DND-41 (cell line): ENCODE results near the gene EFNA4.

ENCODE experiments used
- ATAC-seq: fragments of 200-7000 bp; cut with Tn5 transposase; 3 replicates; pipeline ENCODE4 v1.9.1; 2021; ENCODE audit warnings: low read depth; ENCODE audit not compliant: insufficient read depth
- DNase-seq: peaks from one replicate; pipeline ENCODE4 v3.0.0-alpha.2; 2020
- H2AFZ ChIP-seq: 2 replicates; pipeline ENCODE4 v1.6.0; 2012; ENCODE audit warnings: low read depth, low read length
- H3K27ac ChIP-seq: 2 replicates; pipeline ENCODE4 v1.5.1; 2012; ENCODE audit warnings: low read length, inconsistent platforms
- H3K27me3 ChIP-seq: fragments of 200-600 bp; sonication (generic); 2 replicates; pipeline ENCODE4 v1.6.0; 2012; ENCODE audit warnings: low read length, mild to moderate bottlenecking, inconsistent platforms; ENCODE audit not compliant: insufficient read depth, poor library complexity
- H3K36me3 ChIP-seq: 2 replicates; pipeline ENCODE4 v1.5.1; 2012; ENCODE audit warnings: low read length, inconsistent platforms; ENCODE audit not compliant: insufficient read depth
- H3K4me1 ChIP-seq: 2 replicates; pipeline ENCODE4 v1.5.1; 2012; ENCODE audit warnings: mild to moderate bottlenecking, low read length; ENCODE audit not compliant: insufficient read depth
- H3K4me2 ChIP-seq: 2 replicates; pipeline ENCODE4 v1.6.0; 2012; ENCODE audit warnings: mild to moderate bottlenecking, moderate library complexity, low read length, inconsistent platforms; ENCODE audit not compliant: insufficient read depth
- H3K4me3 ChIP-seq, 2 experiments: fragments of 200-600 bp in 1 of 2; shearing (Covaris generic) in 1 of 2; 2 replicates each; pipeline ENCODE4 v1.5.1; 2012 to 2016; ENCODE audit warnings: inconsistent platforms in 2 of 2, low read length in 2 of 2, mild to moderate bottlenecking in 2 of 2, low read depth in 1 of 2, moderate library complexity in 1 of 2
- H3K79me2 ChIP-seq: 2 replicates; pipeline ENCODE4 v1.6.0; 2012; ENCODE audit warnings: low read length, inconsistent platforms; ENCODE audit not compliant: insufficient read depth
- H3K9ac ChIP-seq: 2 replicates; pipeline ENCODE4 v1.6.0; 2012; ENCODE audit warnings: low read depth, mild to moderate bottlenecking, inconsistent platforms, low read length, moderate library complexity
- H3K9me3 ChIP-seq: 2 replicates; pipeline ENCODE4 v1.5.1; 2012; ENCODE audit warnings: low read length, moderate library complexity, mild to moderate bottlenecking, inconsistent platforms; ENCODE audit not compliant: insufficient read depth, severe bottlenecking
- H4K20me1 ChIP-seq: 2 replicates; pipeline ENCODE4 v1.6.0; 2012; ENCODE audit warnings: low read length; ENCODE audit not compliant: insufficient read depth
- EZH2 ChIP-seq: IDR thresholded peaks from 3 replicates; pipeline ENCODE4 v1.6.1; 2012; ENCODE audit warnings: borderline replicate concordance, low read depth, mild to moderate bottlenecking, moderate library complexity, low read length, inconsistent platforms; ENCODE audit not compliant: severe bottlenecking
- TF ChIP-seq, protein P1 (sequence below): IDR thresholded peaks from 2 replicates; pipeline ENCODE4 v1.5.1; 2012; ENCODE audit warnings: borderline replicate concordance, low read length, moderate library complexity, mild to moderate bottlenecking; ENCODE audit not compliant: poor library complexity, severe bottlenecking; ENCODE audit errors: extremely low read depth

Gene EFNA4

DNA sequence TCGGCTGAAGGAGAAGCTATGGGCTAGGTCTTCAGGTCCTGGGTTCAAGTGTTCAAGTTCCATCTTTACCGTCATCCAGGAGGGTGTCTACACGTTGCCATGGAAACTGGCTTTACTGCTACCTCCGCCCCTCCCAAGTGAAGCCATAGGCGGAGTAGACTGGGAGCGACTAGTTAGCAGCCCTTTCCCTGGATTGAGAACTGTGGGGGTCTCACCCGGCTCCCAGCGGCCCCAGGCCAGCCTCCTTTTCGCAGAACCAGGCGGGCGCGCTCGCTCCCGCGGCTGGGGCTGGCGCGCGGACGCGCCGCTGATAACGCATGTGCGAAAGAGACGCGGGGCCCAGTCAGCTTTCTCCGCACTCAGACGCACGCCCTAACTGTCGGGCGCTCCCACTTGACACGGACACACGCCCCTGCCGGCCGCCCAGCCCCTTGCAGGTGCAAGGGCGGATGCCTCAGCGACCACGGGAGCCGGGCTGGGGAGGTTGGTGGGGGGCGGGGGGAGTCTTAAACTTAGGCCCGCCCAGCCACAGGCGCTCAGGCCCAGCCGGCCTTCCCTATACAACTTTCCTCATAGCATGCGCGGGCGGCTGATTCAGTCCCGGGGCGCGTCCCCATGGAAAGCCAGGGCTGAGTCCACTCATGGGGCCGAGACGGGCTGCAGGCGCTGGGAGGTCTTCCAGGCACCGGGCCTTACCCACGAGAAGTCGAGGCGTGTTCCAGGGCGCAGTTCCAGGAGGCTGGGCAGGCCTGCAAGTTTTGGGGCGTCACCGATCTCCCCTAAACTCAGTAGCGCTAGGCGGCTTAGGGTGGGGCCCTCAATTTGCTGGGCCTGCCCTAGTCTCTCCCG is 7.4 kb downstream of the EFNA4 start:
- H3K27ac ChIP-seq, result no peak overlapping the region
- no peaks in the 10 kb centered on the region for H3K4me1 ChIP-seq
- ATAC-seq (no peak), DNase-seq (no peak)
- no peak overlapping the region for H3K4me2 ChIP-seq
- peaks cover 4% of the 10 kb centered on the region for H3K27me3 ChIP-seq
- no peaks in the 10 kb centered on the region for H3K79me2 ChIP-seq
- H3K4me3 ChIP-seq, result no peak overlapping the region
- H3K9me3 ChIP-seq, result no peaks in the 10 kb centered on the region
- no peak for TF ChIP-seq EZH2
- TF ChIP-seq, protein P1, sequence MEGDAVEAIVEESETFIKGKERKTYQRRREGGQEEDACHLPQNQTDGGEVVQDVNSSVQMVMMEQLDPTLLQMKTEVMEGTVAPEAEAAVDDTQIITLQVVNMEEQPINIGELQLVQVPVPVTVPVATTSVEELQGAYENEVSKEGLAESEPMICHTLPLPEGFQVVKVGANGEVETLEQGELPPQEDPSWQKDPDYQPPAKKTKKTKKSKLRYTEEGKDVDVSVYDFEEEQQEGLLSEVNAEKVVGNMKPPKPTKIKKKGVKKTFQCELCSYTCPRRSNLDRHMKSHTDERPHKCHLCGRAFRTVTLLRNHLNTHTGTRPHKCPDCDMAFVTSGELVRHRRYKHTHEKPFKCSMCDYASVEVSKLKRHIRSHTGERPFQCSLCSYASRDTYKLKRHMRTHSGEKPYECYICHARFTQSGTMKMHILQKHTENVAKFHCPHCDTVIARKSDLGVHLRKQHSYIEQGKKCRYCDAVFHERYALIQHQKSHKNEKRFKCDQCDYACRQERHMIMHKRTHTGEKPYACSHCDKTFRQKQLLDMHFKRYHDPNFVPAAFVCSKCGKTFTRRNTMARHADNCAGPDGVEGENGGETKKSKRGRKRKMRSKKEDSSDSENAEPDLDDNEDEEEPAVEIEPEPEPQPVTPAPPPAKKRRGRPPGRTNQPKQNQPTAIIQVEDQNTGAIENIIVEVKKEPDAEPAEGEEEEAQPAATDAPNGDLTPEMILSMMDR, result no peak
- no peak overlapping the region for H3K9ac ChIP-seq
- no peak overlapping the region for H2AFZ ChIP-seq
- H4K20me1 ChIP-seq, result peaks cover 10% of the 10 kb centered on the region; the same call in 1 of the 2 replicates
- H3K36me3 ChIP-seq, result peaks cover 17% of the 10 kb centered on the region; the same call in 1 of the 2 replicates

DNA sequence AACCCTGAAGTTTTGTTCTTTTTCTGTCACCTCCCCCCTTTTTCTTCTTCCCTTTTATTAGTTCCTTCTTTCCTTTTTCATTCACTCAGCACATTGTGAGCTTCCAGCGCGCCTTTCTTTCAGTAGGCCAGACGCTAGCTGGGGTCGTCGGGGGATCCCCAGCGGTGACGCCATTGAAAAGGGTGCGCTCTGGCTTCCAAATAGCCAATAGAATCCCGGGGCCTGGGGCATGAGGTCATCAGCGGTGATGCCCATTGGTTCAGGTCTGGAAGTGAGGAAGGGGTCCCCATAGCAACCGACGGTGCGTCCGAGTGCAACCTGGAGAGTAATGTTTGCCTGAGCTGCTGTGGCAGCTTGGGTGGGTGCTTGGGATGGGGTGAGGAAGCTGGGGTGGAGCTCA is 8.2 kb downstream of the EFNA4 start:
- H3K4me1 ChIP-seq, result no peaks in the 10 kb centered on the region
- peaks cover 4% of the 10 kb centered on the region for H3K27me3 ChIP-seq
- no peak overlapping the region for H3K27ac ChIP-seq
- TF ChIP-seq EZH2, result no peak
- ATAC-seq, result no peak
- H3K79me2 ChIP-seq, result no peaks in the 10 kb centered on the region
- no peaks in the 10 kb centered on the region for H3K9me3 ChIP-seq
- H3K9ac ChIP-seq, result no peak overlapping the region
- H3K4me2 ChIP-seq, result no peak overlapping the region
- peaks cover 6% of the 10 kb centered on the region; the same call in 1 of the 2 replicates for H4K20me1 ChIP-seq
- no peak for DNase-seq
- no peak overlapping the region for H3K4me3 ChIP-seq
- peaks cover 14% of the 10 kb centered on the region; the same call in 1 of the 2 replicates for H3K36me3 ChIP-seq
- no peak overlapping the region for H2AFZ ChIP-seq

DNA sequence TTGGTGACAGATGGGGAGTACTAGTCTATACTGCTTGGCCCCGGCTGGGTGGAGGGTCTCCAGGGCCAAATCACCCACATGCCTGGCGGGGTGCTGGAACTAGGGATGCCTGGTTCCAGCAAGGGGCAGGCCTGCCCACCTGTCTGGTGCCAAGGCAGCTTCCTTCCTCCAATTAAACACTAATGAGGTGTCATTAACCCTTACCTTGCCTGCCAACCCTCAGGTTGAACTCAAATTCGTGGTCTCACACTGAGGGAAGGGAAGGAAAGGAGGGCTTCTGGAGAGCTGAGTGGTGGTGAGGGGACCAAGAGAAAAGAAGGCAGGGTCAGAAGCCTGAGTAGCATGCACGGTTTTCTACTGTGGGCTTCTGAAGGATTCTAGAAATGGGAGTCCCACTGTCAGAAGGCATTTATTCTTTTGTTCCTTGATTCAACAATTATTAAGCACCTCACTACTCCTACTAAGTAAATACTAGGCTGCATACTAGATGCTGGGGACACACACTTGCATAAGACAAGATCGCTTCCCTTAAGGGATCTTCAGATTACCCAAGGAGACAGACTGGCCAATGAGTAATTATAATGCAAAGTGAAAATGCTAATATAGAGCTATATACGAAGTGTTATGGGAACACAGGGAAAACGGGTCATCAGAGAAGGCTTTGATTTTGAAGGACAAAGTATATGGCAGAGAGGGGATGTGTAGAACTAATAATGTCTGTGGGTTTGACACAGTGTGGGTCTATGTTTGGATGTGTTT is 9.2 kb downstream of the EFNA4 start:
- no peak overlapping the region for H3K4me3 ChIP-seq
- H3K4me1 ChIP-seq, result no peaks in the 10 kb centered on the region
- ATAC-seq (no peak), DNase-seq (no peak)
- peaks cover 6% of the 10 kb centered on the region; the same call in 1 of the 2 replicates for H4K20me1 ChIP-seq
- TF ChIP-seq EZH2, result no peak
- TF ChIP-seq, protein P1, result no peak
- H3K27ac ChIP-seq, result no peak overlapping the region
- H2AFZ ChIP-seq, result no peak overlapping the region
- no peaks in the 10 kb centered on the region for H3K79me2 ChIP-seq
- H3K9me3 ChIP-seq, result no peaks in the 10 kb centered on the region
- peaks cover 8% of the 10 kb centered on the region; the same call in 1 of the 2 replicates for H3K36me3 ChIP-seq
- no peak overlapping the region for H3K9ac ChIP-seq
- H3K4me2 ChIP-seq, result no peak overlapping the region
- H3K27me3 ChIP-seq, result peaks cover 13% of the 10 kb centered on the region
